Activated T-helper 9 cell treated with anti-CD3 and anti-CD28 coated beads, Interleukin-2, amount 50 U/mL, for 16 hours (primary cell): Measurements from ENCODE around the gene PTPRCAP.

ENCODE experiments used
- DNase-seq: peaks from one replicate; pipeline ENCODE4 v3.0.0-alpha.2; 2020; ENCODE audit warnings: low read depth

PTPRCAP gene

DNA sequence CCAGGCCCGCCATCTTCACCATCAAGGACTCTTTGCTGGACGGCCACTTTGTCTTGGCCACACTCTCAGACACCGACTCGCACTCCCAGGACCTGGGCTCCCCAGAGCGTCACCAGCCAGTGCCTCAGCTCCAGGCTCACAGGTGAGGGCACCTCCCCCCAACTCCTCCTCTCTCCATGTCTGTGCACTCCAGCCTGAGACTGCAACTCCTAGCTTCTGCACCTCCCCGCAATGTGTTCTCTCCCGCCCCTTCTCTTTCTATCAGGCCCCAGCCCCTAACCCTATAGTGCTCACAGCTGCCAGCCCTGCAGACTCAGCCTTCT is 41.3 kb downstream of the PTPRCAP start:
- DNase-seq = no peak

GRCh38 chr11:67395555-67396258 is 41.8 kb downstream of the PTPRCAP start:
- DNase-seq = no peak

DNA sequence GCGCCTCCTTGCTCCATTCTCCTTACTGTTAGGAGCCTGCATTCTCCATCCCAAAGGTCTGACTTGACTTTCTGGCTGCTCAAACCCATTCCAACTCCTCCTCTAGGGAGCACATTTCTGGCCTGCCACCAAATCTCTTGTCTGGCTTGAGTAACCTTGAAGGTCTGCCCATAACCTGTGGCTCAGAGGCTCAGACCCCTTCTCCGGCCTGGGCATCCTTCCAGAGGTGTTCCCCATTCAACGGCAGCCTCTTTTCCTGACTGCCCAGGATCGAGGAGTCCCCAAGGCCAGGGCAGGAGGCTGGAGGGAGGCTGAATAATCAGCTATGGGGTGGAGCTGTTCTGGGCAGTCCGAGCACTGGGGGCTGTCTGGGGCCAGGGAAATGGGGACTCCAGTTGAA is 43.5 kb downstream of the PTPRCAP start:
- no peak for DNase-seq

DNA sequence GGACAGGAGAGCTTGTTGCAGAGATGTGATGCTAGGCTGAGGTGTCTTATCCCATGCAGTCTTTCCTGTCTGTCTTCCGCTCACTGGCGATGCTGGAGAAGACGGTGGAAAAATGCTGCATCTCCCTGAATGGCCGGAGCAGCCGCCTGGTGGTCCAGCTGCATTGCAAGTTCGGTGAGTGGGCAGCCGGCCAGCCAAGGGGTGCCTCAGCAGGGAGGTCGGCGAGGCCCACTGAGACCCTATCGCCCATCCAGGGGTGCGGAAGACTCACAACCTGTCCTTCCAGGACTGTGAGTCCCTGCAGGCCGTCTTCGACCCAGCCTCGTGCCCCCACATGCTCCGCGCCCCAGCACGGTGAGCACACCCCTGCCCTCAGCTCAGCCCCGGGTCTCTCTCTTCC is 44.0 kb downstream of the PTPRCAP start:
- no peak for DNase-seq

- no peak for DNase-seq
Observed at GRCh38 chr11:67392183-67392715, 45.2 kb downstream of the PTPRCAP start.

- DNase-seq = peak; percentile 89
Observed at GRCh38 chr11:67391304-67392182, 45.9 kb downstream of the PTPRCAP start, which contains the start of gene RAD9A. Gene RAD9A, plus strand, starts transcription at chr11:67391986. Its CDS starts 59 bp downstream, at chr11:67392045.

GRCh38 chr11:67390947-67391303 is 46.6 kb downstream of the PTPRCAP start:
- no peak for DNase-seq

GRCh38 chr11:67389477-67389876 is 48.0 kb downstream of the PTPRCAP start:
- DNase-seq = no peak

DNA sequence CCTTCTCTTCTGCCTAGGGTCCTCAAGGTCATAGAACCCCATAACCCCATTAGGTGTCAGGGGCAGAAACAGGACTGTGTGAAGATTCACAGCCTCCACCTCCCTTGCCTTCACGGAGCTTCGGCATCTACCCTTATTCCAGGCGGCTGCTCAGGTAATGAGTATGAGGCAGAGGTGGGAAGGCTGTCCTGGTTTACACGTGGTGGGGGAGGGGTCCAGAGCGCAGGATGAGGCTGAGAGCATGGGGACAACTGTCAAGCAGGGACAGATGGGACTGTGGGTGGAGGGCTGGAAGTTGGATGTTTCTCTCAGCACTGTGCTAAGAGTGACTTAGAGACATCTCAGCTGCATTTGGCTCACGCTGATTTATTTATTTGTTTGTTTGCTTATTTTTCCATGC is 50.0 kb downstream of the PTPRCAP start:
- DNase-seq = no peak

- DNase-seq = no peak
Observed at GRCh38 chr11:67387069-67387468, 50.4 kb downstream of the PTPRCAP start.
